Activated CD8-positive, alpha-beta memory T cell treated with anti-CD3 and anti-CD28 coated beads, Interleukin-2, amount 50 U/mL, for 1 hour (primary cell): Measurements from ENCODE around the gene RNASE7.

Source experiments
- DNase-seq: peaks from one replicate; pipeline ENCODE4 v3.0.0-alpha.2; 2020; ENCODE audit errors: extremely low read depth

RNASE7 gene

DNA sequence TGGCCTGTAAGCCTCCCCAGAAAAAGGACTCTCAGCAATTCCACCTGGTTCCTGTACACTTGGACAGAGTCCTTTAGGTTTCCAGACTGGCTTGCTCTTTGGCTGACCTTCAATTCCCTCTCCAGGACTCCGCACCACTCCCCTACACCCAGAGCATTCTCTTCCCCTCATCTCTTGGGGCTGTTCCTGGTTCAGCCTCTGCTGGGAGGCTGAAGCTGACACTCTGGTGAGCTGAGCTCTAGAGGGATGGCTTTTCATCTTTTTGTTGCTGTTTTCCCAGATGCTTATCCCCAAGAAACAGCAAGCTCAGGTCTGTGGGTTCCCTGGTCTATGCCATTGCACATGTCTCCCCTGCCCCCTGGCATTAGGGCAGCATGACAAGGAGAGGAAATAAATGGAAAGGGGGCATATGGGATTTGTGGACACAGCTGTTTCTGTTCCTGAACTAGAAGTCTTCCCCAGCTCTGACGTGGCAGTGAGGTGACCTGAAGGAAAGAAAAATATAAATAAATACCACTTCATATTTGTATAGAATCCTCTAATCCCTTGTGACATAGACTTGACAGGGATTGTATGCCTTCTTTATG lies 1.3 kb downstream of the RNASE7 start:
- no peak for DNase-seq

DNA sequence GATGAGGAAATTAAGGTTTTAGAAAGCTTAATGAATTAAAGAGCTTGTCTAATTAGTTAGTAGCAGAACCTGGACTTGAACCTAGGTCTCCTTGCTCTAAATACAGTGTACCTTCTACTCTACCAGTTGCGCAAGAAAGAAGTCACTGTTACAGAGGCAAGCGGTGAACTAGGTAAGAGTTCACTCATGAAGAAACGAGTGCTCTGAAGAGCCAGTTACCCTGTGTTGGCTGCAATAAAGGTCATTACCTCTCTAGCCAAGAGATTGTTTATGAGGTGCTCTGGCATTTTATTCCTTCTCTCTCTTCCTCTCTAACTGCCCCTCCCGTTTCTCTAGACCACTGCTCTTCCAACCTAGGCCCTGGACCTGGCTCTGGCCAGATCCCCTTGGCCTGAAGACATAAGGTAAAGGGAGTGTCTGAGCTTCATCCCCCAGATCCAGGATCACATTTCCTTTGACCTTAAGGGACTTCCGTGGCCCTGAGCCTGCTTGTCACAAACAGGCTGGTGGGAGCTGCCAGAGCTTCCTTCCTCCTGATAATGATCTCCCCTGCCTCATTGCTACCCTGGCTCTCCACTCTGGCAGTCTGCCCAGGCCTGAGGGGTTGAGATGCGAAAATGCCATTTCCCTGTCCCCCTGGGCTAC lies 1.9 kb downstream of the RNASE7 start:
- no peak for DNase-seq

DNA sequence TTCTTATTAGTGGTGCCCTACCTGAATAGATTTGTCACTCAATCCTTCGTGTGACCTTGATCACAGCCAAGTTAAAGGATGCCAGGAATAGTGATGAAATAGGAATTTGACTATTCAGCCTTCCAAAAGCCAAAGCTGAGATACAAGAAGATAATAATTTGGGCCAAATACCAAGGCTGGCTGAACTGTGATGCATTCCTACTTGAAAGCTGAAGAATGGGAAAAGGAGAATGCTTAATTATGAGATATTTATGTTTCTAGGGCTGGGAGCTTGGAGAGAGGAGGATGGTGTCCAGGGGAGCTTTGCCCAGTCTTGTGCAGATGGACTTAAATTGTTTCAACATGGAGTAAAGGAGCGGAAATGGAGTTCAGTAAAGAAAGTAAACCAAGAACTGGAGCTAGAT lies 5.2 kb downstream of the RNASE7 start:
- no peak for DNase-seq

DNA sequence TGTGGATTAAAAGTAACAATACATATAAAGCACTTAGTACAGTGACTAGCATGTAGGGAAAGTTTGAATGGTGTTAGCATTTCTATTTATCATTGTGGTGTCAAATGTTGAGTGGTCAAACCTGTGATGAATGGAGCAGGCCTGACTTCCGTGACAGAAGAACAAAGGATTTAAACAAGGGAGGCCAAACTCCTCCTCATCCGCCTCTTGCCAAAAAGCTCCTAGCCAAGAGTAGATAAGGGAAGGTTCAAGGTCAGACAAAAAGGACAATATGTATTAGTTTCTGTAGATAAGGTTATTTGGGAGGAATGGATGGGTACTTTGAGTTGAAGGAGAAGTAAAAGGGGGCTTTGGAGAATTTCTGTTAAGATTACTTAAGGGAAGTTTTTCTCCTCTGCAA lies 6.5 kb downstream of the RNASE7 start:
- DNase-seq = no peak

DNA sequence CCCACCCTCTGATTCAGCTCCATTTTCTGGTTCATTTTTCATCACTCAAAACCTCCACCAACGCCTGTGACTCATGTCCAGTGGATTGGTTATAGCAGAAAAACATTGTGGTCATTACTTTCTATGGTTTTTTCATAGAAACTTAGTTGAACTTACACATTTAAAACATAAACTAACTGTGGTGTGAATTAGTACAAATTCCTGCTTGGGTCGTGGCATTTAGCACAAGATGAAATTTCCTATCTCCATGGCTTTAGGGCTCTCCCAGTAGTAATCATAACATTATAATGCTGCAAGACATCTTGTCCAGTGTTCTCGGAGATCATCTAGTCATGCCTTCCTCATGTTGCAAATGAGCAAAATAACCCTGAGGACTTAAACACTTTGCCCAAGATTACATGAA lies 7.1 kb downstream of the RNASE7 start:
- DNase-seq = no peak

DNA sequence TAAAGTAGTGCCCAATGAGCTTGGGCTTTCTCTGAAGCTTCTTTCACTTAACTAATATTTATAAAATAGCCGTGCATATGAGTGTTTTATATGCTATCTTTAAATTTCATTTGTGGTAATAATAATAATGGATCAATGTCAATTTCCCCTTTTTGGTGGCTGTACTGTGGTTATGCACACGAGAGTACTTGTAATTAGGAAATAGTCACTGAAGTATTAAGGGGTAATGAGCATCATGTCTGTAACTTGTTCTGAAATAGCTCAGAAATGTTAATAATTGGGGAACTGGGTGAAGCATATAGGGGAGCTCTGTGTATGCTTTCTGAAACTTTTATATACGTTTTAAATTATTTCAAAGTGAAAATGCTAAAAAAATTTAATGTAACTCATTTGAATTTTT lies 8.4 kb downstream of the RNASE7 start:
- no peak for DNase-seq

DNA sequence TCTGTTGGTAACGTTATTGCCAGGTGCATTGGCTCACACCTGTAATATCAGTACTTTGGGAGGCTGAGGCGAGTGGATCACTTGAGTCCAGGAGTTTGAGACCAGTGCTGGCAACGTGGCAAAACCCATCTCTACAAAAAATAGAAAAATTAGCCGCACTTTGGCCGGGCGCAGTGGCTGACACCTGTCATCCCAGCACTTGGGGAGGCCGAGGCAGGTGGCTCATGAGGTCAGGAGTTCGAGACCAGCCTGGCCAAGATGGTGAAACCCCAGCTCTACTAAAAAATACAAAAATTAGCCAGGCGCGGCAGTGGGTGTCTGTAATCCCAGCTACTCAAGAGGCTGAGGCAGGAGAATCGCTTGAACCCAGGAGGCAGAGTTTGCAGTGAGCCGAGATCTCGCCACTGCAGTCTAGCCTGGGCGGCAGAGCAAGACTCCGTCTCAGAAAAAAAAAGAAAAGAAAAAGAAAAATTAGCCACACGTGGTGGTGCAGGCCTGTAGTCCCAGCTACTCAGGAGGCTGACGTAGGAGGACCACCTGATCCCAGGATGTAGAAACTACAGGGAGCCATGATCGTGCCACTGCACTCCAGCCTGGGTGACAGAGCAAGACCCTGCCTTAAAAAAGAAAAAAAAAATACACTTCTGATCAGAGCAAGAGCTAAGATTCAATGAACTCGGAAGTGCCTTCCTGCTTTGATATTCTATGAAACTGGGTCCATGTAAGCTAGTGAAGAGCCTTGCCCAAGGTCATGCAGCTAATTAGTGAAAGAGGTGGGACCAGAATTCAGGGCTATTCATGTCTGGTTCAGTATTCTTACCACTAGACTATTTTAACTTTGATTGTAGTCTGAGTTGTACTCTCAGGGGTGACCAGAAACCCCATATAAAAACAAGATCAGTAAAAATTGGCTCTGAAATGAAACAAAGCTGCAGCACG lies 11.3 kb downstream of the RNASE7 start:
- DNase-seq = no peak

DNA sequence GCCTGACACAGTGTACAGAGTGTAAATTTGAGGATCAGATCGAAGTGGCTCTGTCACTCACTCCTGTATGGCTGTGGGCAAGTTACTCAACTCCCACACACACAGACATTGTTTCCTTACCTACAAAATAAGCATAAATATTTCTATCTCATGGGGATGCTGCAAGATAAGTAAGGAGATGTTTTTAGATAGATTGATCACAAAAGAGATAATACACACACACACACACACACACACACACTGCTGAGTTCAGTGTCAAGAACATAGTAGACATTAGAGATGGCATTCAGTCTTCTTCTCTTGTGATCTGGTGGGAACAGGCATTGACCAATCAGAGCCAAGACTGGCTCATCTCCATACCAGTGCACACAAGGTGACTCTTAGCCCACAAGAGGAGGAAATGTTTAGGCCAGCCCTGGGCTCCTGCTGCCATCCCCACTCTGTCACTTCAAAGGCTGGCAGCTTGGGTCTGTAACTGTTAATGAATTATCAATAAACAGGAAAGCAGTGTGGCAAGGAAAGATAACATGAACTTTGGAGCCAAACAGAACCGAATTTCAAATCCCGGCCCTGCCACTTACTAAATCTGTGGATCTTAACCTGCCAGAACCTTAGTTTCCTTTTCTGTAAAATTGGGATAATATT lies 12.1 kb downstream of the RNASE7 start:
- no peak for DNase-seq

DNA sequence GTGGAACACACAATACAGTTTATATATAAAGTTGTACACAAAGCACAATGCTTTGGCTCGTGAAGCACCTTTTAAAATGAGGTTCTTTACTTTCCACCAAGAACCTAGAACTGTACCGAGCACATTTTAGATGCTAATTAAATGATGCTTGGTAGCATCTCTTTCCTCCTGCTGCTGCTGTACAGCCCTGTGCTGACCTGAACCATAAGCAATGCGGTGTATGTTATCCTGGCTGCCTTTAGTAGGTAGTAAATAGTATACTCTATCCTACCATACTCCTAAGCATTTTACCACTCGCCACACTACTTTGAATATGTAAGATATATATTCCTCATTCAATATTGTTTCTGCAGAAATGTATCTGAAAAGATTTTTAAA lies 12.6 kb downstream of the RNASE7 start:
- no peak for DNase-seq

DNA sequence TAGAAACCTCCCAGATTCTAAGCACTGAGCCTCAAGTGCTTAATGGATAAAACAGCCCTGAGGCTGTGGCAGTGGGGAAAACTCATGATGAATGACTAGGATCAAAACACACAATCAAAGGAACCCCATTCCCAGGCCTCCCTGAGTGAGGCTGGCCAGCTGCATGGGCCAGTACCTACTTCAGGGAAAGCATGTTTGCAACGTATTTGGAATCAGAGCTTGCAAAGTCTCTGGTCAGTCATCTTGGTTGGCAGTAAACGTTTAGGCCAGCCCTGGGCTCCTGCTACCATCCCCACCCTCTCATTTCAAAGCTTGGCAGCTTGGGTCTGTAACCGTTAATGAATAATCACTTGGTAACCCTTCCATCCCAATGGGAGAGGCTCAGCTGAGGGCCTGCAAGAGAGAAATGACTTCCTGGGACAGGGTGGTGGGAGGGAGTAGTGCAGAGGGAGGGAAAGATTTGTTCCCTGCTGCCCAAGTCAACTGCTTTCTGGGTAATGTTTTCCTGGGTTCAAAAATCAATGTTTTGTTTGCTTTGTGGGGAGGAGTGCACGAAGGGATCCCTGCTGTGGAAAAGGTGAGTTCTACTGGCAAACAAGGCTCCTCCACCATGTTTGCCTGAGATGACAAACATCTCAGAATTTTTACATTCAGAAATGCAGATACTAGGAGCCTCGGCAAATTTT lies 13.4 kb downstream of the RNASE7 start:
- no peak for DNase-seq

DNA sequence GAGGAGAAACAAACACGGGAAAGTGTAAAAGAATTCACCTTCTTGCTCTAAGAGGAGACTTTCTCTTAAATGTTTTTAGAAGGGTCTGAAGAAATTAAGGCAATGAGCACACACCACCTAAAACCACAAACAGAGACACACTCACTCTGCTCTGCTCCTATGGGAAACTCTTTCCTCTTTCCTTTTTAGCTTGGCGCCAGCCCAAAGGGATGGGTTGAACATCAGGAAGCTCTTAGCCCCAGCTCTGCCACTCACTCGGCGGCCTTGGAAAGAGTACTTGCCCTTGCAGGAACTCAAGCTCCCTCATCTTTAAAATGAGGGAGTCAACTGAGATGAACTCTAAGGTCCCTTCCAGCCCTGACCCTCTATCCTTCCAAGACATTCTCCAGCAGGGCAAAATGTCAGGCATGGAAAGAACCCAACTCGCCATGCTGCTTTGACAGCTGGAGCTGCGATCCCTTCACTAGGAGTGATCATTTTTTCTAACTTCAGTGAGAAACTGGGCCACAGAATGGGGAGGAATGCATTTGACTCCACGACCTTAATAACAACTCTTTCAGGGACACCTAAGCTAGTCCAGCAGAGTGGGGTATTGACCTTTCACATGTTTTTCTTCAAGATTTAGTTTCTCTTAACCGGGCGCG lies 14.5 kb downstream of the RNASE7 start:
- no peak for DNase-seq

DNA sequence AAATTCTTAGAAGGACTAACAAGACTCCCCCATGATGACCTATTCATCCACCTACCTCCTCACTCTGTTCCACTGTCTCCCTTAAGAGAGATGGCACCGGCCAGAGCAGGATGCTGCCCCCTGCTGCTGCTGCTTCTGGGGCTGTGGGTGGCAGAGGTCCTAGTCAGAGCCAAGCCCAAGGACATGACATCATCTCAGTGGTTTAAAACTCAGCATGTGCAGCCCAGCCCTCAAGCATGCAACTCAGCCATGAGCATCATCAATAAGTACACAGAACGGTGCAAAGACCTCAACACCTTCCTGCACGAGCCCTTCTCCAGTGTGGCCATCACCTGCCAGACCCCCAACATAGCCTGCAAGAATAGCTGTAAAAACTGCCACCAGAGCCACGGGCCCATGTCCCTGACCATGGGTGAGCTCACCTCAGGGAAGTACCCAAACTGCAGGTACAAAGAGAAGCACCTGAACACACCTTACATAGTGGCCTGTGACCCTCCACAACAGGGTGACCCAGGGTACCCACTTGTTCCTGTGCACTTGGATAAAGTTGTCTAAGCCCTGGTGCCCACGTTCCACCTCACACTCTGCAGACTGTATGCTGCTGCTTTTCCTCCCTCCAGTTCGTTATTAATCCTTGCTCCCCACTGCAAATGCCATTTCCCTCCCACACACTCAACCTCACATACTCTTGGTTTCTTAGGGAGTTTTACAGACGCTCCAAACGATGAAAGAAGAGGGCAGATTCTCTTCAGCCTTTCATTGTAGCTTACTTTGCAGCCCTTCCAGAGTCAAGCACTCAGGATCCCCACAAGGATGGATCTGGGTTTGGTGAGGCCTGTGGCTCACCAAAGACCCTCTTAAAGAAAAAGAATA lies 15.9 kb downstream of the RNASE7 start, which contains the start of gene RNASE8:
TSS of gene RNASE8 (plus strand) at position 20 of the 873 bp plus-strand sequence. CDS start at position 91, 71 bp downstream.
- DNase-seq = no peak

DNA sequence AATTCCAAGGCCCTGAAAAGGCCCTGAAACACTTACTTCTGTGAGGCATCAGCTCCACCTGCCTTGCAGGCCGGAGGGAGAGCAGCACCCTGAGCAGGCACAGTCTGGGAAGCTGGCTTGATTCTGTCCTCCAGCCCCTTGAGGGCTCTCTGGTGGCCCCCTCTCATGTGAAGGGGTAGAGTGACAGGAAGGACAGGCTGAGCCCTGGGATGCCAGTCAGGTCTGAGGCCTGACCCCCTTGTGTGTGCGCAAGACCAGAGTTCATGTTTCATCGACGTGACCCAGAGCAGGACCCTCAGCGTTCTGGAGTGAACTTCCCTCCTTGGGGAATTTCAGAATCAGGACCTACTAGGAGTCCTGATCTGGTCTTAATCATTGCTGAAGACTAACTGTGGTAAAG lies 16.7 kb downstream of the RNASE7 start:
- DNase-seq = no peak

DNA sequence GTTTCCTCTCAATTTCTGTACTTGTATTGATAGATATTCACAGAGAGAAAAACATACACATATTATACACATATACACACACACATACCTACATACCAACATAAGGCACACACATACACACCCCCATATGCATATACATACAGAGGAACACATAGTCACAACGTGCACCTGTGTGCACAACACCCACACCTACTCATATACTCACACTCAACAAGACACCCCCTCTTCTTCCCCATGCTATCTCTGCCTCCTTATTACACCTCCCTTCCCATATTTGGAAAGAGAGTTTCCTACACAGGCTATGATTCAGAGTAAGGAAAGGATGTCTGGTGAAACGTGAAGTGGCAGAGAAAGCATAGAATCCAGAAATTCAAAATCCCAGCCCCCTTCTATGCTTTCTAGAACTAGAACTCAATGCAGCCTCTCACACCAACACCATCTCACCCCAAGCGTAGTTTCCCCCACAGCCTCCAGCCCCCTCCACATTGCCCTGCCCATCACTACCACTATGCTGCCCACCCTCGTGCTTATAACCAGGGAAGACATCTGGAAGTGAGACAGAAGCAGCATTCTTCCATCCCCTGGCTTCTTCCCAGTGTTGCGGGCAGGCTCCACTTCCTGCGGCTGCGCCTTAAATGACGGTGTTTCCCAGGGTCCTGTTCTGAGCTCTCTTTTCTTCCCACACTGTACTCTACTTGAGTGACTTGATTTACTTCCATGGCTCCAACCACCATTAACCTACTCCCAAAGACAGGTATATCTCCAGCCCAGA lies 17.9 kb downstream of the RNASE7 start:
- no peak for DNase-seq

DNA sequence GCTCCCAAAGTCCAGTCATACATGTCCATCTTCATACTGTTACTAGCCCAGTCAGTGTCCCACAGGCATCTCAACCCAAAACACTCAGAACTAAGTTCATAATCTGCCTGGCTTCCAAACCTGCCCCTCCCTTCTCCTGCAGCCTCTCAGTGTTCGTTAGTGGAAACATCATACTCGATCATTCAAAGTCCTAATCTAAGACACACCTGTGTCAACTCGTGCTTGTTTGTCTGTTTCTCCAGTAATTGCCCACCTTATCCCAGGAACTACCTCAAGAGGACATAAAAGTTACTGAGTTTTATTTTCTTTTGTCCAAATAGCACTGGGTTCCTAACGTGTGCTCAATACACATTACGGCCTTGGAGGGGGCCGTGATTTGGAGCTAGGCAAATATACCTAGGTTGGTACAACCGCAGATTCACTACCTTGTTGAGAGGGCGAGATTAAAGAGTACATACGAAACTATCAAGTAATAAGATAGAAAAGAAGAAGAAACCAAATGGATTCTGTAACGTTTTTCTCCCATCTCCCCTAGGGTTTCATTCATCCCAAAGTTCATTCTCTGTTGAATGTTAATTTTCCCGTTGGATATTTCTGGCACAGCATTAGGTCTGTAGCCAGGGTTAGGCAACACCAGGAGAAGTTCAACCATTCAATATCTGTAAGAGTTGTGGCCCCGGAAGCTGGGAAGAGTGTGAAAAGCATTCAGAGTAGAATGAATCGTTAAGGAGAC lies 18.6 kb downstream of the RNASE7 start:
- DNase-seq = no peak

DNA sequence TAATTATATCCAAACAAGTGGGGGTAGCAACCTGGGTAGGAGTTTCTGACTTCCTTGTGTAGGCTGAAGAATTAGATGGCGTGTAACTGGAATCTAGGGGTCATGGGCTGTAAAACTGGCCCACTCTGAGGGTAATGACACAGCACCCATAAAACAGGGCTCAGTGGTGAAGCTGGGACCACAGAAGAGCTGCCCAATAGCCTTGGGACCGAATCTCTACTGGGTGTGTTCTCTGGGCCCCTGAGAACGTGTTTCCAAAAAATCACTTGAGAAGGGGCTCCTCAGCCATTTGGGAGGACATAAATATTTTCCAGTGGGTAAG lies 19.1 kb downstream of the RNASE7 start:
- no peak for DNase-seq

DNA sequence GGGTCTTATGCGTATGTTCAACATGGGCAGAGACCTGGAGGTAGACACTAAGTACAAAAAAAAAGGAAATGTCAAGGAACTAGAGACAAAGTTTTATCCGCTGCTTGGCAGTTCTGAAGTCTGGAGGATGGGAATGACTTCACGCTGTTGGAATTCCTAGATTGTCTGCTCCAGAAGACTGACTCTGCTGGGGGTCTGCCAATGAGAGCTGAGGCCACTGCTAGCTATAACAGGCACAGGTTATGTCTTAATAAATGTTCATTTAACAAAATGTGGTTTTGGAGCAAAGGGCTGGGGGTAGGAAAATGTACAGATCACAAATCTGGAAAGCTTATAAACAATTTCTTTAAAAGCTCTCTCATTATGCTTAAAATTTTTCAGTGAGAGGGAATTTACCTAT lies 21.3 kb downstream of the RNASE7 start:
- DNase-seq = no peak

DNA sequence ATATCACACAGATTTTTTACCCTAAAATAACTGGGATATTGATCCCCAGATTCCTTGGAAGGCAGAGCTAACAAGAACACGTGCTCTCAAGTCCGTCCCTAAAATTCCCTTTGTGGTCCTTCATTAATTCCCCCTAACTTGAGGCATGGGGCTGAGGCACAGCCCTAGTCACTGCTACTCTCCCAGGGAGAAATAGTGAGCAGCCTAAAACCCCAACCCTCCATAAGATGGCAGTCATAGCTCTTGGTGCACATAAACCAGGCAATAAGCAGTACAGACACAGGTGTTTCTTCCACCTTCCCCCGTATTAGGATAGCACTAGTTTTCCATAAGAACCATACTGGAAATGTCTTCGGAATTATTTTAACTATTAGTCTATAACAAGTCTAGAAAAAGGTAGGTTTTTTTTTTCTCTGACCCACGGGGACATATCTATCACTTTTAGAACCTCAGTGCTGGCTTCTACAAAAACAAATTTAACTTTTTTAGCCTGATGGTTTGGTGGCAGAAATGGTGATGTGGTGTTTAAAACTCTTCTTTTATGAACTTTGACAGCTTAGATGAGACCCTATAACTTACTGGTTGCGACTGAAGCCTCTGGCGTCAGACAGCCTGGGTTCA lies 24.8 kb downstream of the RNASE7 start:
- no peak for DNase-seq
